NCI-H2227 (cell line): Measurements from ENCODE around the gene DENND6B.
A peak's percentile ranks its signal among the peaks of the same experiment; 100 is the strongest.

ENCODE experiments used
- DNase-seq: peaks from one replicate; lab custom pipeline; 2025; ENCODE audit not compliant: unreplicated experiment; lab: John Stamatoyannopoulos, UW

The DENND6B gene

DNA sequence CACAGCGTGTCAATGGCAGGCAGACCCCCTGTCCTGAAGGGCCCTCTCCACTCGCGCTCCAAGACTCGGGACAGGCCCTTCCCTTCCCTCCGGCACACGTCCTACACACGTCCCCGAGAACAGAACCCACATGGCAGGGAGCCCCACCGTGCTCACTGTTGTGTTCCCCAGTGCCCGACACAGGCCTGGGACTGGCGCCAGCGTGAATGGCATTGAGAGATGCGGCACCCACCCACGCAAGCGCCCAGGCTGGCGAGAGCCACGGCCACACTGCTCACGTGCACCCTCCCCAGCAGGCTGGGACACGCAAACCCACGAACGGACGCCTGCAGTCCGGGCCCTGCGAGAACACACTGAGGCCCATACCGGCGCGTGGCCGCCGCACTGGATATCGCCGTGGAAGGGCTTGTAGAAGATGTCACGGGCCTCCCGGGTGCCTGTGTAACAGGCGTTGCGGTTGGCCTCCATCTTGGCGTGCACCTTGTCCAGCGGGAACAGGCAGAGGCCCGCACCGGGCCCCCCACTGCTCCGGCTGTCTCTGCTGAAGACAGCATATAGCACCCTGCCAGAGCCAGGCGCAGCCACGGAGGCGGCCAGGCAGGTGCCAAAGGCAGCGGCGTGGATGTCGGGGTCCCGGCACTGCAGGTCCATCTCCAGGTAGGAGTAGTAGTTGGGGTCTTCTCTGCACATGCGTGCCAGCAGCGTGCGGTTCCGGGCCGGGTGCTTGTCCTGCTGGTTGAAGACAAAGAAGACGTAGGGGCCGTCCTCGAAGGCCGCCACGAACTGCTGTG lies 37.5 kb downstream of the DENND6B start:
- no peak for DNase-seq

DNA sequence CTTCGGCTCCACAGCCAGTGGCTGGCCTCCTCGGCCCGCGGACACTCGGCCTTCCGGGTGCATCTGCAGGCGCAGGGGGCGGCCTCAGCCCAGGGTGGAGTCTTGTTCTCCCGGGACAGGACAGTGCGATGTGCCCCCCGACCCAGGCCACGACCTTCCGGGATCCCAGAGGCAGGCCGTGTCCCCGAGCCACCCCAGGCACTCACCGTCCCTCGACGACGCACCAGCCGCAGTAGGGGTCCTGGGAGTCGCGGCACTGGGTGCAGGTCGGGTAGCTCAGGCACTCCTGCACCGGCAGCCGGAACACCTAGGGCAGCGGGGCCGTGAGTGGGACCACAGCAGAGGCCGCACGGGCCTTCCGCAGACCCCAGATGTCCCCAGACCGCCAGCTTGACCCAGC lies 39.1 kb downstream of the DENND6B start:
- no peak for DNase-seq

DNA sequence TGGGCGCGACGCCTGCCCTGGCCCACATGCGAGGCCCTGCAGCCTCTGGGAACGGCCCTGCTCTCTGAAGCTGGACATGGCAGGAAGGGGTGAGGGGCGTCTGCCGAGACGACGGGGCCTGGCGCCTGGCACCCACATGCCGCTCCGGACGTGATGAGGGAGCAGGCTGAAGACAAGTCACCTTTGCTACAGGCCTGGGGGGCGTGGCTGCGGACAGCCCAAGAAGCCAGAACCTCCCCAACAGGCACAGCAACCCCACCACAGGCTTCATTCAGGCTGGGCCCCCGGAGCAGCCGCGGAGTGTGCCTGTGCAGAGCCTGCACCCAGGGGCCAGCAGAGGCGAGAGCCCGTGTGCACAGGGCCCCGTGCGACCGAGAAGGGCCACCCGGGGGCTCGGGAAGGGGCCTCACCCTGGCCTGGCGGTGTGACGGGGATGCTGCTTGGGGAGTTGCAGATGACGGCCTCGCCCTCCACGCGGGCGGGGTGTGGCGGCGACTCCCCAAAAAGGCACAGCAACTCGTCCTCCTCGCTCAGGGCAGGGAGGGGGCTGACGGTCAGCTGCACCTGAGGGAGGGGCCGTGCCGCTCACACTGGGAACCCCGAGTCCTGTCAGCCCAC lies 40.0 kb downstream of the DENND6B start:
- DNase-seq, result no peak

DNA sequence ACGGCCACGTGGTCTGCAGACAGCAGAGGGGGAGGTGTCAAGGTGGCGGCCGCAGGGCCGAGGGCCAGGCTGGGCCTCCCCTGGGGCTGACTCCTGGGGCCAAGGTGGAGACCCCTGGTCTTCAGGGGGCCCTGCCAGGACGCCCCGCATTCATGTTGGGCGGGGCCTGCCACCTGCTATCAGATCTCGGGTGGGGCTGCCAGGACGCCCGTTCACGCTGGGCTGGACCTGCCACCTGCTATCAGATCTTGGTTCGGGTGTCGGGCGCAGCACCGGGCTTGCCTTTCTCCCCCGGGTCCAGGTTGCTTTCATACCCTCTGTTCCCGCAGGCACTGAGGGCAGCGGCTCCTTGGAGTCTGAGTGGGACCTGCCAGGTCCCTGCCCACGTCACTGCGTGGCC lies 40.5 kb downstream of the DENND6B start:
- DNase-seq, result no peak

DNA sequence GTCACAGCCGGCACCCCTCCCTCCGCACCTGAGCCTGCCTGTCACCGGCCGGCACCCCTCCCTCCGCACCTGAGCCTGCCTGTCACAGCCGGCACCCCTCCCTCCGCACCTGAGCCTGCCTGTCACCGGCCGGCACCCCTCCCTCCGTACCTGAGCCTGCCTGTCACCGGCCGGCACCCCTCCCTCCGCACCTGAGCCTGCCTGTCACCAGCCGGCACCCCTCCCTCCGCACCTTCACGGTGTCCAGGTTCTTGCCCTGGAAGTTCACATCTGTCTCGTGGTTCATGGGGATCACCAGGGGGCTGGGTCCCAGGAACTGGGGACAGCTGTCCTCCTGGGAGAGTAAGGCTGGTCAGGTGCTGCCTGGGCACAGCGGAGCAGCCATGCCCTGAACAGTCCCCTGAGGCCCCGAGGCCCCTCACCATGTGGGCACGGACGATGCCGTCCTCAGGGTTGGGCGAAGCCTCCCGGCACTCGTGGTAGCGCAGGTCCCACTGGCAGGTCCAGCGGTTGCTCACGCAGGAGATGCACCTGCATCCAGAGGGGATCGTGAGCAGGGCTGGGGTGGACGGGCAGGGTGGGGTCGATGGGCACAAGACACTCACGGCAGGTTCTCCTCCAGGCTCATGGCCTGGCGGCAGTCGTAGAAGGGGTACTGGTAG lies 41.1 kb downstream of the DENND6B start:
- no peak for DNase-seq

DNA sequence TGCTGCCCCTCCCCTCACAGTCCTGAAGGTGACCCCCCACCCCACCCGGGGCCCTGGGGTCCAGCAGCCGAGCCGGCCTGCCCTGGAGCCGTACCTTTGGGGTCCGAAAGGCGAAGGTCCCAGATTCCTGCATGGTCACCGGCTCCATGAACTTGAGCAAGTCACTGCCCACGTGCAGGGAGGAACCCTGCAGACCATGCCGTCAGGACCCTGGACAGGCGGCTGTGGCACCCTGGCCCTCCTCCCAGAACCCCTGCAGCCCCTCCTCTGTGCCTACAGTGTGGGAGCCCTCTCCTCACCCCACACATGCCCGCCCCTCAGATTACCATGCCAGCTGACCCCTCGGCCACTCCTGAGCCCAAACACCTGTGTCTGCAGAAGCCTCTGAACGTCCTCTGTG lies 42.3 kb downstream of the DENND6B start:
- no peak for DNase-seq

DNA sequence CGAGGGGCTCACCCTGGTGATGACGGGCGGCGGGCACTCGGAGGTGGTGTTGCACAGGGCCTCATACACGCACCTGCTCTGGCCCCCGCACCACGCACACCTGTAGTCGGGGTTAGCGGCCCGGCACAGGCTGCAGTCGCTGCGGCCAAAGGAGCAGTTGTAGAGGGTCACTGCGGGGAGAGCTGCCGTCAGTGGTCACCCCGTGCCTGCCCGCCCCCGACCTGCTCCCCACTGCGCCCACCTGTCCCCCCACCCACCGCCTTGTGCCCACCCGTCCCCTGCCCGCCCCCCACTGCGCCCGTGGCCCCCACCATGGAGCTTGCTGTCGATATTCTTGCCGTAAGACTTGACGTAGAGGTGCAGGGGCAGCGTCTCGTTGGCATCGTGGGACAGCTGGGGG lies 43.0 kb downstream of the DENND6B start:
- DNase-seq, result no peak

DNA sequence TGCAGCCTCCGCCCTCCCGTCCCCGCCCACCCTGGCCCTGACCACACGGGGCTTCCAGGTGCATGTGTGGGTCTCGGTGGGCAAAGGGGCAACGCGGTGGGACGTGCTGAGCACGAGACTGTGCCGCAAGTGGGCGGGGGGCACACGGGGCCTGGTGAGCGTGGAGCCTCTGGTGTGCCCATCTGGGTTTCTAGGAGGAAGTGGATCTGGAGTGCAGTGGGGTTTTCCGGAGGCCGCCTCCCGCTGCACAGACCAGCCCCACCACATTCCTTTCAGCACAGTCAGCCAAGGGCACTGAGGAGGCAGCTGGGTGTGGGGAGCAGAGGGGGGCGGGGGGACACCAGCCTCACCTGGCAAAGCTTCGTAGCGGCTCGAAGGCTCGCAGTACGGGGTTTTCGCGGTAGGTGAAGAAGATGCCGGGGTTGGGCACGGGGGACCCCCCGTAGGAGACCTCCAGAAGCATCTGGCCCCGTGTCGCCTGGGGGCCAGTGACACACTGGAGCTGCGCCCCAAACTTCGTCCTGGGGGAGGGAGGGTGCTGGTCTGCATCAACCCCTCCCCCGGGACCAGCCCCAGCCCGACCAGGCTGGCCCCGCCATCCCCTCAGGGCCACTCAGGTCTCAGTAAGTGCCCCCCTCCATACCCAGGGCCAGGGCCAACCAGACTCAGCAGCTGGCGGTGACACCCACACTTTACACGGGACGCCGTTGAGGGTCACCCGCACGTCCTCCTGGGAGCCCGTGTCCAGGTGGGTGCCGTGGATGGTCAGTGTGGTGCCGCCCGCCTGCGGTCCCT lies 44.3 kb downstream of the DENND6B start:
- DNase-seq, result no peak

DNA sequence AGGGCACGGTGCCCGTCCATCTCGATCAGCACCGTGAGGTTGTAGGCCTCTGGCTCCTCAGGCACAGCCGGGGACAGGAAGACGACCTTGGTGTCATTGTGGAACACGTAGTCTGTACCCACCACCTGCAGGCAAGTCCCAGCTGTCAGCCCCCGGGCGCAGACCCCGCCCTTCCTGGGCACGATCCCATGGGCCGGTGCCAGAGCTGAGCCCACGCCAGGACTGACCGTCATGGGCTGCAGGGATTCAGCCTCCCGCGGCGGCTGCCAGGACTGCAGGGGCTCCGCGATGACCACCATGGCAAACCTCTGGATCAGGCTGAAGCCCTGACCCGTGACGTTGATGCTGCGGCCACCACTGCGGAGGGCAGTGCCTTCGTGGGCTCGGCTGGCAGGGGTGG lies 44.9 kb downstream of the DENND6B start:
- no peak for DNase-seq

DNA sequence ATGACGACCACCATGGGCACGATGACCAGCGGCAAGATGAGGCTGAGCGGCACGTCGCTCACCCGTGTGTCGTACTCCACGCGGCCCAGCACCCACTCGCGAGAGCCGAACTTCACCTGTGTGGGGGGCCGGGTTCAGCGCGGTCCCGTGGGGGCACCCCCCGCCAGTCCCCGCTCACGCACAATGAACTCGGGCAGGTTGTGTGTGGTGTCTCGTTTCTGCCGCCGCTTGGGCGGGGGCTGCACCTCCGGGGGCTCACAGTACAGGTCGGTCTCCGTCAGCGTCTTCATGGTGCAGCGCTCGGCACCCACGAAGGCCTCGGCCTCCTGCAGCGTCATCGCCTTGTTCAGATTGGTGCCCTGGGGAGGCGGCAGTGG lies 45.4 kb downstream of the DENND6B start:
- no peak for DNase-seq

DNA sequence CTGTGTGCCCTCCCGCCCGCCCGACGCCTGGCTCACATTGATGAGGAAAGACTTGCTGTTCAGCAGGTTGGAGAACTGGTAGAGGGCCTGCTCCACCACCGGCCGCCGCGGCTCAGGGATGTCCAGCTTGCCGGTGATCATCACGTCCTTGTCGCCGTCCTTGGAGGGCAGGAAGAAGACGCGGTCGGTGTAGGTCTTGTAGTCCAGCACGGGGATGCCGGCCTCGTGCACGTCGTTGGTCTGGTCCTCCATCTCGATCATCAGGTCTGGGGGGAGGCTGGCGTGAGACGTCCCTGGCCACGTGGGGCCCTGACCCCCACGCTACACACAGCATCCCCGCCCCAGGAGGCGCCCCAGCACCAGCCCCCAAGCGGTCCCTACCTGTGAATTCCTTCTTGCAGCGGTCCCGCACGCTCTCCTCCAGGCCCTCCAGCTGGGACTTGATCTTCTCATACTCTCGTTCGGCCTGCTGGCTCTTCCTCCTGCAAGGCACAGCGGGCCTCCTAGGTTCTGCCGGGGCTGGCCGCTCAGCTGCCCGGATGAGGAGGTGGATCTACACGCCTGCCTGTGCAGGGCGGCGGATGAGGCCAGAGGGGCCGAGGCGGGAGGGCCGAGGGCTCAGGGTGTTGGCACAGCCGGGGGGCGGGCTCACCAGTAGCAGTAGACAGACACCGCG lies 46.0 kb downstream of the DENND6B start:
- no peak for DNase-seq

DNA sequence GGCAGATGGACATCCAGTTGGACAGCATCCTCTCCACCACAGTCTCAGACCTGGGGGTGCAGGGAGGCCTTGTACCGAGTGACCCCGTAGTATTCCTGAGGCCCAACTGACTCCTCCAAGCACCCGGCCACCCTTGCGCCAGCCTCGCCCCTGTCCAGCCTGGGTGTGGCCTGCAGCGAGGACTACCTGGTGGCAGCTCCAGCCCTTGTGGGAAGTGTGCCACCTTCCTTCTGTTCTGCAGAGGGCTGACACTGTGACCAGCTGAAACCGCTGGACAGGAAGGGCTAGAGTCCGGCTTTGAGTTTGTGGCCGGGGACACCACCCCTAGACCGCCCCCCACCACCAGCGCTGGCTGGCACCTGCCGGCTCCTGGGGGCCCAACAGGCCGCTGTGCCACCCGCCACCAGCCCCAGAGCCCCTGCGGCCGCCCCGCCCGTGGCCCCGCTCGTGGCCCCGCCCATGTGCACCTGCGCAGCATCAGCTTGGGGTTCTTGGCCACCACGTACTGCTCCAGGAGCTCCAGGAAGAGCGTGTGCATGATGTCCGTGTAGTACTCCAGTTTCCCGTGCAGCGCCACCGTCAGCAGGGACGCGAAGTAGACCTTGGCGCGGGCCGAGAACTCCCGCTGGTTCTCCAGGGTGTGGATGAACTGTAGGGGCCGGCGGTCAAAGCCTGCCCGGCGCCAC lies 46.6 kb downstream of the DENND6B start:
- no peak for DNase-seq

DNA sequence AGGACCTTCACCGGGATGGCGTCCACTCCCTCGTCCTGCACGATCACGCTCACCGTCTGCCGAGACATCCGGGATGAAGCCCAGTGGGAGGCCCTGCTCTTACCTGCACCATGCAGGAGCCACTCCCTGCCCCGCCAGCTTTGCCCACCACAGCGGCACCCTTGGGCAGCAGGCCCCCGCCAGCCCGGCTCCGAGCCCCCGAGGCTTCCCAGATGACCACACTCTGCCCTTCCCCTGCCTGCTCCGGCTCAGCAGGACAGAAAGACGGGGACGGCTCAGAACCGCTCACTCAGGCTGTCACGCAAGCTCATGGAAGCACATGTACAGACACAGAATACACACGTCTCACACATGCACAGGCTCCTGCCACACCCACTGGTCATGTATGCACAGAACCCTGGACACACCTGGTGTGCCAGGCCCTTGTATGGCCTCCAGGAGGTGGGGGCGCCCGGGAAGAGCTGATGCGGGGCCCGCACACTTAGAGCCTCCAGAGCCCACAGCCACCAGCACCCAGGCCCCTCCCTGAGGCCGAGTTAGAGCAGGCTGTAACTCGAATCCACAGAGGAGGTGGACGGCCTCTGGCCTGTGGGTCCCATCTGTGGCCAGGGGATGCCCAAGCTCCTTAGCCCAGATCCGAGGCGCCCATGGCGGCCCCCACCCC lies 47.7 kb downstream of the DENND6B start:
- no peak for DNase-seq

DNA sequence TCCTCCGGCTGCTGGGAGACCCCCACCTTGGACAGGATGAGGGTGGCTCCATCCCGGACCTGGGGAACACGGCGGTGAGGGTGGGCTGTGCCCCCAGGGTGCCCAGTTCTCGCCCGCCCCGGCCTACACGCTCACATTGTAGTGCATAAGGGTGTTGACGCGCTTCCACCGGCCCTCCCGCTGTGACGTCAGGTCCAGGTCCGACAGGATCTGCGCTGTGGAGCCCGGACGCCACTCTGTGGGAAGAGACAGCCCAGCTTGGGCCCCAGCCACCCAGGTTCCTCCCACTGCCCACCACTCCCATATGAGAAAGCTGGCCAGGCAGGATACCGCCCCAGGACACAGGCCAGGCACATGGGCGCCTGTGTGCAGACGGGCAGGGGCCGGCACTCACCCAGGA lies 48.4 kb downstream of the DENND6B start:
- no peak for DNase-seq

DNA sequence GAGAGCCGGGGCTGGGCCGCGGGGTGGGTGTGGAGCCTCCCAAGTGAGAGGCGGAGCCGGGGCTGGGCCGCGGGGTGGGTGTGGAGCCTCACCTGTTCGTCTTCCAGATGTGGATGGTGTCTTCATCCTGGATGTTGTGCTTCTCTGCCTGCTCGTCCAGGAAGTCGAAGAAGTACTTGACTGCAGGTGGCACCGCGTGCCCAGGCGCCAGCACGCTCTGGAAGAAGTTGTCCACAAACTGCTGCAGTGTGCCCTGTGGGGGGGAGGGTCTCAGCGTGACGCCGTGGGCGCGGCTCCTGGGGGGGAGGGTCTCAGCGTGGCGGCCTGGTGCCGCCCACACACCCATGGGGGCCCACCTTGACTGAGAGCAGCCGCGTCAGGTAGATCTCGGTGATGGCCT lies 49.1 kb downstream of the DENND6B start:
- no peak for DNase-seq

DNA sequence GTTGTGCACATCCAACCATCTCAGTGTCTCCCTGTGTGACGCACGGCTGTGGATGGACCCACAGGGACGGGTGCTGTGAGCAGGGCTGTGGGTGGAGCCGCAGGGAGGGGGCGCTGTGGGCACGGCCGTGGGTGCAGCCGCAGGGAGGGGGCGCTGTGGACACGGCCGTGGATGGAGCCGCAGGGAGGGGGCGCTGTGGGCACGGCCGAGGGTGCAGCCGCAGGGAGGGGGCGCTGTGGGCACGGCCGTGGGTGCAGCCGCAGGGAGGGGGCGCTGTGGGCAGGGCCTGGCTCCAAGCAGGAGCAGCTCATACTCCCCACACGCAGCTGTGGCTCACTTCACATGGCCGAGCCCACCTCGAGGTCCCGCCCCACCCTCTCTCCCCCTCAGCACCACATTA lies 50.7 kb downstream of the DENND6B start:
- peak; percentile 28 for DNase-seq

DNA sequence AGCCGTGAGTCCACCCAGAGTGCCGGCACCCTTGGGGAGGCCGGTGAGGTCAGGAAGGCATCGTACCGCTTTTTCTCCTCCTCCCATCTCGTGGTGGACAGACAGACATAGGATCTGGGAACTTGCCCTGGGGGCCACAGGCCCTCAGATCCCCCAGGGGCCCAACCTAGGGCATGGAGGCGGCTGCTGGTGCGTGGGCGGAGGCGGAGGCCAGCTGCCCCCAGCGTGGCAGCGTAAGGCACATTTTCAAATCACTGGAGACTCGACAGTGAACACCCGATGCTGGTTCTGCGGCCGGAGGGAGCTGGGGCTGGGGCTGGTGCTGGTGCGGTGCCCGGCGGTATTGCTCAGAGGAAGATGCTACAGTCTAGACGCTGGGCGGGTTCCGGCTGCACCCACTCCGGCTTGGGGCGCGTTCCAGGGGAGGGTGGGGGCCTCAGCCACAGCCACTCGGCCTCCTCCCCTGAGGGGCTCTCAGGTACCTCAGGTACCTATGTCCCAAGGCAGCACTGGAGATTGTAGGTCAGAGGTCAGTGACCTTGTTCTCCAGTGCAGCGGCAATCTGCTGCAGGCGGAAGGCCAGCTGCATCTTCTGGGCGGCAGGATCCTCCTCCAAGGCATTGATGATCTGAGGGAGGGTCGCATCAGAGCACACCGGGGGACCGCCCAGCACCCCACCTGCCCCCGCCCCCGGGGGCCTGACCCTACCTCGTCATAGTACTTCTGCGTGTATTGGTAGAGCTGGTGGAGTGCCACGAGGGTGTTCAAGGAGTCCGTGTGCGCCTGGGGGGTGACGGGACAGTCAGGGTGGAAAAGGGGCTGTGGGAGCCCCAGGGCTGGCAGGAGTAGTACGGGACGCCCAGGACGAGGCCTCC lies 51.4 kb downstream of the DENND6B start:
- DNase-seq, result no peak

DNA sequence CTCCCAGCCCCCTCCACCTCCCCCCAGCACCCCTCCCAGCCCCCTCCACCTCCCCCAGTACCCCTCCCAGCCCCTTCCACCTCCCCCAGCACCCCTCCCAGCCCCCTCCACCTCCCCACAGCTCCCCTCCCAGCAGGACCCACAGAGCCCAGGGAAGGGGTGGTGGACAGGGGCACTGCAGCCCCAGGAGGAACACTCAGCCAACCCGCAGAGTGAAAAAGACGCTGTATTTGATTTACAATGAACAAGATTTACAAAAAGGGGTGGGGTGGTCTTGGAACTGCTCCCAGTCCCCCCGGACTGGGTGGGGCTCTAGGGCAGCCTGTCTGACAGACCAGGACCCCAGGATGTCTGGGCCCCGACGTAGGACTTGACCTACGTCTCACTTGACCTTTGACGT lies 52.0 kb downstream of the DENND6B start:
- no peak for DNase-seq

DNA sequence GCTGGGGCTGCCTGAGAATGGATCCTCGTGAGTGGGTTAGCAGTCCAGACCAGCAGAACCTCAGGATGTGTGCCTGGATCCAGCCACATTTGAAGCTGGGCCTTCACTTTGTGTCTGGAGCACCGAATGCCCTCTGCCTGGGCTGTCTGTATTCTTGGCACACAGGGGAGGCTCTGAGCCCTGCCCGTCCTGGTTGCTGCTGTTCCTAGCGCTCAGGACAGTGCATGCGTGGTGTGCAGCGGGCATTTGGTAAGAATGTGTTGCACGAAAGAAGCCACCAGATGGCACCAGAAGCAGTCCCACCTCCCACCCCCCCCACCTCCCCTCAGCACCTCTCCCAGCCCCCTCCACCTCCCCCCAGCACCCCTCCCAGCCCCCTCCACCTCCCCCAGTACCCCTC lies 52.5 kb downstream of the DENND6B start:
- peak; percentile 53 for DNase-seq
